NK-92 (cell line): ENCODE measurements around the gene RRP36.

Experiments
- DNase-seq: peaks from one replicate; lab custom pipeline; 2025; ENCODE audit not compliant: unreplicated experiment; lab: John Stamatoyannopoulos, UW

Gene RRP36

DNA sequence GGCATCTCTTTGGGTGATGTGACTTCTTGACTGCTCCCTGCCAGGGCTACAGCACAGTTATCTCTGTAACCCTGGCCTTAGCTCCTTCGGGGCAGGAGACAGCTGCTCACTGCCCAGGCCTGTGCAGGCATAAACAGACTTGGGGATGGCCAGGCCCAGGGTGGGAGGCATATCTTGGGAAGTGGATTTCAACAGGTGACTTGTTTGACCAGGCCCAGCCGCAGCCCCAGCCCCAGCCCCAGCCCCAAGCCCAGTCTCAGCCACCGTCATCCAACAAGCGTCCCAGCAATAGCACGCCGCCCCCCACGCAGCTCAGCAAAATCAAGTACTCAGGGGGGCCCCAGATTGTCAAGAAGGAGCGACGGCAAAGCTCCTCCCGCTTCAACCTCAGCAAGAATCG, 15.2 kb upstream of the RRP36 start:
- DNase-seq, result no peak

DNA sequence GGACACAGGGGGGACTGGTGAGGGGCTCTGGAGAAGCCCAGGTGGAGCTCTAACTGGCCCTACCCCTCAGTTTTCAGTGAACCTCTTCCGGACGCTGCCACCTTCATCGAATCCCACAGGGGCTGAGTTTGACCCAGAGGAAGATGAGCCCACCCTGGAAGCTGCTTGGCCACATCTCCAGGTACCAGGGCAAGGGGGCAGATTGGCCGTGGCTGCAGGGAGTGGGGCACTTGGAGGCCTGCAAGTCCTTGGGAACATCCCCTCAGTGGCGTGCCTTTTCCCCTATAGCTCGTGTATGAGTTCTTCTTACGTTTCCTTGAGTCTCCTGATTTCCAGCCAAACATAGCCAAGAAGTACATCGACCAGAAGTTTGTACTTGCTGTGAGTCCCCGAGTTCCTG, 14.3 kb upstream of the RRP36 start:
- DNase-seq, result no peak

DNA sequence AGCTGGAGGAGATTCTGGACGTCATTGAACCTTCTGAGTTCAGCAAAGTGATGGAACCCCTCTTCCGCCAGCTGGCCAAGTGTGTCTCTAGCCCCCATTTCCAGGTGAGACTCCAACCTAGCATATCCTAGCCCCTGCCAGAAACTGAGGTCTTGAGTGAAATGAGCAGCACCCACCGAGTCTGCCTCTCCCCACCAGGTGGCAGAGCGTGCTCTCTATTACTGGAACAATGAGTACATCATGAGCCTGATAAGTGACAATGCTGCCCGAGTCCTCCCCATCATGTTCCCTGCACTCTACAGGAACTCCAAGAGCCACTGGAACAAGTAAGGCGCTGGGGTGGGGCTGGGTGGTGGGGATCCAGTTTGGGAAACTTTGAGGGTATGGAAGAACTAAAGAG, 12.3 kb upstream of the RRP36 start:
- DNase-seq, result no peak

DNA sequence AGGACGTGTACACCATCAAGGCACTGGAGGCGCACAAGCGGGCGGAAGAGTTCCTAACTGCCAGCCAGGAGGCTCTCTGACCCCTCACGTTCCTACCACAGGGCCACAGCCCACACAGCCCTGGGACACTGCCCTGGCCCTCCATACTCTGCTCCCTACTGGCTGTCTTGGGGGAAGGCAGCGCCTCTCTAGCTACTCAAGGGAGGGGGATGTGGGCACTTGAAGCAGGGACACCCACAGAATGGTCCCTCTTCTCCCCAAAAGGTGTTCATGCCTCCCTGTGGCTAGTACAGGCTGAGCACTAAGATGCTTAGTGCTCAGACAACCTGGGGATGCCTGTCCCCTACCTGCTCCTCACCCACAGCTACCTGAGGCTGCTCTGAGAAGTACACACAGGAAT, 10.2 kb upstream of the RRP36 start:
- DNase-seq, result no peak

DNA sequence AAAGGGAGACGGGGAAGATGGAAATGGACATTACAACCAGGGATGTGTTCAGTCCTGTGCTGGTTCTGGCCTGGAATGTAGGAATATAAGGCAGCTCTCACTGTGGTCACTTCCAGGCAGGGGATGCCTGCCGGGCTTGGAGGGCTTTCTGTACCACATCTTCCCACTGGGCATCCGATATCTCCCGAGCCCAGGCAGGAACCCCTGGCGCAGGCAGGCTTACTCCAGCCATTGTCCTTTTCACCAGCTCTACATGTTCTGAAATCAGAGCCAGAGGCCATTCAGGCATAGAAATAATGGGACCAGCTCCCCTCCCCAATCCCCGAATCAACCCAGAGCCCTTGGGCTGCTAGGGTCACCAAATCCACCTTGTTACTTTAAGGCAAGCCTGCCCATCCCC, 9.1 kb upstream of the RRP36 start:
- DNase-seq, result no peak

DNA sequence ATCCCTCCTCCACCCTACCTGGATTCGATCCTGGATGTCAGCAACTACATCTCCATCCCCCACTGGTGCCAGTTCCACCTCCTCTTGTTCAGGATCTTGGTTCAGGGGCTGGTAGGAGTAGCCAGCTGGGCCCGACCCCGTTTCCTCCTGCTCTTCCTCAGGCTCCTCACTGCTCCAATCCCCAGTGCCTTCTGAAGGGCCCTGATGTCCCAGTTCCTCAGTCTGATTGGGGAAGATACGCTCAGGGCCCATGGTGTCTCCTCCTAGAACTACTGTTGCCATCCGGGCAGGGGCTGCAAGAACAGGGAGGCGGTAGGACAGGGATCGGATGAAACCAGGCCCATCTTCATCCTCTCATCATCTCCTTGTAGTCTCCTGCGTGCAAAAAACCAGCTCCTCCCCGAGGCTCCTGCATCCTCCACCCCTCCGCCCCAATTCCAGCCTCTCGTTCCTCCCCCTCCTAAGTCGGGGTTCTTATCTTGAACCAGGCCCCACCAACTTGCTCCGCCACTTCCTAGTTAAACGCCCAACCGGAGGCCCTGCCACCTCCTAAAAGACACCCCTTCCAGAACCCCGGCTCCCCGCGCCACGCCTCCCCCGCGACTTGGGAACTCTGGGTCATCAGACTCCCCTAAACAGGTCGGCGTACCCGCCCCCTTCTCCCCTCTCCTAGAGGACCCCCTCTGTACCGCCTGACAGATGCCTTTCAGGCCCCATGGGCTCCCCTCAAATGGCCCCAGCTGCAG, 8.2 kb upstream of the RRP36 start:
- DNase-seq, result no peak

GRCh38 chr6:43013843-43014433, 7.5 kb upstream of the RRP36 start, which contains the start of the genes KLHDC3 and MEA1:
Gene KLHDC3 (plus strand): TSS chr6:43014249. CDS start chr6:43017193, 2,944 bp downstream.
Gene MEA1 (minus strand): TSS chr6:43013946. CDS start chr6:43013813, 133 bp downstream.
- DNase-seq, result peak; percentile 92

GRCh38 chr6:43014434-43014909, 7.0 kb upstream of the RRP36 start:
- no peak for DNase-seq

DNA sequence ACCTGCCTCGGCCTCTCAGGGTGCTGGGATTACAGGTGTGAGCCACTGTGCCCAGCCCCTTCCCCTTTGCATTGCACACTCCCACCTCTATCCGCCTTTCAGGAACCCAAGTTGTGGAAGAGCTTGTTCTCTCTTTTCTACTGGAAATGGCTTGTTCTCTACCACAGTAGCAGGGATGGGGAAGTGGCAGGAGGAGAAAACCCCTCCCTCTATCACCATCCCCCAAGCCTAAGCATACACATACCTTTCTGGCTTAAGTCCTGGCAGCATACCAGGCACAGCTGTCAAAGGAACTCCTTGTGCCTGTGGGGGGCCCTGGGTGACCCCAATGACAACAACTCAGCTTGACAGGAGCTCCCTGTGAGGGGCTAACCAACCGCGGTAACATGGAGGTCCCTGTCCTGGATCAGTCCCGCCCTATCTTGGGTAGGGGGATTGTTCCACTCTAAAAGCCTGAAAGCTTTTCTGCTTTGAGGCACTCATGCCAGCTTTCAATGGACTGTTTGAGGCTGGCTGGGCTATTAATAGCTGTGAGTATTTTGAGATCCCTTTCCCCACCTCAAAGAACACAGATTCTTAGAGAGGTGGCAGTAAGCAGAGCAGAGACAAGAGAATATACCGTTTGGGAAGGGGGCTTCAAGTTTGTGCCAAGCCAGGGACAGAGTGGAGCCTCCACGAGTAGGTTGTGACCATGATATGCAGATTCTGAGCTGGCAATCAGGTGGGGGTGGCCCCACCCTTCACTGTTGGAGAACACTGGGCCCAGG, 5.1 kb upstream of the RRP36 start:
- no peak for DNase-seq

- DNase-seq, result no peak
Observed at GRCh38 chr6:43016943-43017334, 4.5 kb upstream of the RRP36 start.

DNA sequence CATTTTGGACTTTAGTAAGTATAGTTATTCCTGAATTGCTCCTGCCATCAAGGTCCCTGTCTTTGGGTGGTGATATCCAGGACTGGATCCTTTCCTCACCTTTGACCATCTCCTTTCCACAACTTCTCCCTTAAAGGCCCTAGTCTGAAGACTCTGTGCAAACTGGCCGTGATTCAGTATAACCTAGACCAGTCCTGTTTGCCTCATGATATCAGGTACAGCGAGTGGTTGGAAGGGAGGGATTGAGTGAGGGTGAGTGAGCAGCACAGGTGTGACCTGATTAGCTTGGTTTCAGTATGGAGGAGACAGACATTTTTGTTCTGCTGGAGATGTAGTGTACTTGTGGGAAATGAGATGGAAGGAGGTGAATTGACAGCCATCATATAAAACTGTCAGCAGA, 2.3 kb upstream of the RRP36 start:
- DNase-seq, result no peak

DNA sequence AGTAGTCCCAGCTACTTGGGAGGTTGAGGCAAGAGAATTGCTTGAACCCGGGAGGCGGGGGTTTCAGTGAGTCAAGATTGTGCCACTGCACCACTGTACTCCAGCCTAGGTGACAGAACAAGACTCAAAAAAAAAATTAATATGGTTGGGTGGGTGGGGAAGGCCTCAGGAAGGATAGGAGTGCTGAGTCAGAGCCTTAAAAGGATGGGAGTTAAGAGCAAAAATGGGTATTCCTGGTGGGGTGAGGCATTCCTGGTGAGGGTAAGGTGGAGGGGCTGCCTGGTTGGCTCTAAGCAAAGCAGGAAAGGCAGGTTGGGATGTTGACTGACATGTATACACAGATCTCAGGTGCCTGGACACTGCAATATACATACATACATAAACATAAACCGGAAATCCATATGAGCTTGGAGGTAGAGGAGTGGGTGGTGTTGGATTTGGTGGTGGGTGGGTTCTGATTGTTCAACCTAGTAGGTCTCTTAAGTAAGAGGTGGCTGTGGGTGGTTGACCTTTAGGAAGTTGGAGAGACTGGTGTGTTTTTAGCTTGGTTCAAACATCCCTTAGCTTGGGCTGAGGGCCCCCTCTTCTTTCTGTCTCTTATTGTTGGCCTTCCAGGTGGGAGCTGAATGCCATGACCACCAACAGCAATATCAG, 1.2 kb upstream of the RRP36 start:
- no peak for DNase-seq

GRCh38 chr6:43020847-43021246, 576 bp upstream of the RRP36 start:
- DNase-seq, result no peak

- DNase-seq, result no peak
Observed at GRCh38 chr6:43024436-43024835, 3.0 kb downstream of the RRP36 start.

GRCh38 chr6:43026365-43026764, 4.9 kb downstream of the RRP36 start:
- no peak for DNase-seq

DNA sequence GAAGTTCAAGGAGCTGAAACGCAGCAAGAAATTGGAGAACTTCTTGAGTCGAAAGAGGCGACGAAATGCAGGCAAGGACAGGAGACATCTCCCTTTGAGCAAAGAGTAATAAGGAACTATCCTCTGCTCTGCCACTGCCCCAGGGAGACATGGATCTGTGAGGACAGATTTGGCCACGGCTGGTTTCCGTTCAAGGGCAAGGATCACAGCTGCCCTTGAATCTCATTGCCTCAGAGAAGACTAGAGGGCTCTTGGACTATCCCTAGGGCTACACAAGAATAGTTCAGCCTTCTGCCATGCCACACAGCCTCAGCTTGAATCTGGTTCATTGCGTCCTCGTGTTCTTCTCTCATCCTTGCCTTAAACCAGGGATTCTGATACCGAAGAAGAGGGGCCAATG, 7.7 kb downstream of the RRP36 start:
- DNase-seq, result no peak

DNA sequence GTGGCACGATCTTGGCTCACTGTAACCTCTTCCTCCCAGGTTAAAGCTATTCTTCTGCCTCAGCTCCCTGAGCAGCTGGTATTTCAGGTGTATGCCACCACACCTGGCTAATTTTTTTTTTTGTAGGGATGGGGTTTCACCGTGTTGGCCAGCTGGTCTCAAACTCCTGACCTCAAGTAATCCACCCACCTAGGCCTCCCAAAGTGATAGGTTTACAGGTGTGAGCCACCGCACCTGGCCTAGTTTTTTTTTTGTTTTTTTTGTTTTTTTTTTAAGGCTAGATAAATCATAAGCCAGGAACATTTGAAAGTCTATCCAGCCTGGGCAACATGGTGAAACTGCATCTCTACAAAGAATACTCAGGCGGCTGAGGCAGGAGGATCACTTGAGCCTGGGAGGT, 10.9 kb downstream of the RRP36 start:
- no peak for DNase-seq

DNA sequence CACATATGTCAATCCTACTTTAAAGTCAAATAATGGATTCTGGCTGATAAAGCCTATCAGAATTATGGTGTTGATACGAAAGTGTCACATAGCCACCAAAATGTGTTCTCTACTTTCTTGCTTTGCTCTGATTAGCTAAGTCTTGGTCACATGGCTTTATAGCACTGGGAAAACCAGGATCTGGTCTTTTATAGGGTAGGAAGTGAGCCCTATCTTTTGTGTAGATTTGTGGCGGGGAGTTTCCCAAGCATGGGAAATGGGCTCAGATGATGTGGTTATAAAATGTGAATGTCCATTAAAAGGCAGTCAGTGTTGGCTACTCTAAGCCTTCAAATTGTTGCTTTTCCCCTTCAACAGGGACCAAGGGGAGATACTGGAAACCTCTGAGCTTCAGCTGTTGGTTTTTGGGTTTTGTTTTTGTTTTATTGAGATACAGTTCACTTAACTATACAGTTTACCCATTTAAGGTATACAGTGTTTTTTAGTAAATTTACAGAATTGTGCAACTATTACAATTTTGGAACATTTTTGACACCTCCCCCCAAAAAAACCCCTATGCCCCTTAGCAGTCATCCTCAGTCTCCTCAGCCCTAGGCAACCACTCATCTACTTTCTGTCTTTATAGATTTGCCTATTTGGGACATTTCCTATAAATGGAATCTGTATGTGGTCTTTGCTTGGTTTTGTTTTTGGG, 12.2 kb downstream of the RRP36 start:
- DNase-seq, result no peak

- DNase-seq, result no peak
Observed at GRCh38 chr6:43034190-43034525, 12.7 kb downstream of the RRP36 start.

DNA sequence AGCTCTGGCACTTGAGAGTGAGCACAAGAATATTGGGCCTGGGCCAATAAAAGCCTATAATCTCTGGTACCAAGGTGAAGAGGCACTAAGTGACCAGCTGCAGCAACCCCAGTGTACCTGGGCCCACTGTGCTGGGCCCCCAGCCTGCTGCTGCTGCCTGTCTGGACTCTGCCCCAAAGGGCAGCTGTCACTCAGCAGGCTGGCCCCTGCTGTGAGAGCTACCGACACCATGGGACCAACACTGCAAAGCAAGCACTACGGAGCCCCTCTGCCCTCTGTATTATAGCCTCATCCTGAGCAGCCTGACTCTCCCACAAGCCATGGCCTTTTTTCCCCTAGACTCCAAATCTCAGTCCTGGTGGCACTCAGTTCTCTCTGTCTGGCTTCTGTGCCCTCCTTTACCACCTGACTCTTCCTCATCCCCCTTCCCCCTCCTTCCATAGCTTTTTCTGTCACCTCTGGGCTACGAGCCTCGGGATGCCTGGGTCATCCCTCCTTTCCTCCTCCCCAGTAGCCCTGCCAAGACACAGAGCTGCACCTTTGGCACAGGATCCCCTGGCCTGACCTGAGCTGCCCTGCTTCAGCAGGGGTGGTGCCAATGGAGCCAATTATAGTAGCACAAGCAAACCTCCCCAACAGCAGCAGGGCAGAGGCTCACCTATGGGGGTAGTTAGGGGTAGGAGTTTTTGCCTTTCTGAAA, 14.2 kb downstream of the RRP36 start:
- no peak for DNase-seq
